ENCODE measurements around the gene ERICH2.

The ERICH2 gene

GRCh38 chr2:170816504-170817092, 46.4 kb downstream of the ERICH2 start, which contains the start of gene GAD1:
TSS of gene GAD1 (plus strand) at chr2:170816887. CDS start at chr2:170818592, 1,705 bp downstream.
- DNase-seq (ENCODE audit: insufficient read length, low spot score) (no peak), FAIRE-seq (peak; percentile 73)

GRCh38 chr2:170817093-170818035, 47.2 kb downstream of the ERICH2 start:
- no peak for FAIRE-seq
- no peak for DNase-seq (ENCODE audit: insufficient read length, low spot score)

- FAIRE-seq (no peak), DNase-seq (ENCODE audit: insufficient read length, low spot score) (no peak)
Measured at GRCh38 chr2:170818036-170818751, 48.0 kb downstream of the ERICH2 start.

- DNase-seq (ENCODE audit: insufficient read length, low spot score): no peak
- FAIRE-seq: no peak
Measured at GRCh38 chr2:170818752-170819470, 48.7 kb downstream of the ERICH2 start.

- FAIRE-seq (no peak), DNase-seq (ENCODE audit: insufficient read length, low spot score) (no peak)
Measured at GRCh38 chr2:170819680-170820664, 49.8 kb downstream of the ERICH2 start.

- FAIRE-seq (peak; percentile 68), DNase-seq (ENCODE audit: insufficient read length, low spot score) (peak; percentile 57)
Measured at GRCh38 chr2:170820757-170821530, 50.8 kb downstream of the ERICH2 start.

GRCh38 chr2:170821531-170822289, 51.5 kb downstream of the ERICH2 start:
- no peak for FAIRE-seq
- no peak for DNase-seq (ENCODE audit: insufficient read length, low spot score)

- DNase-seq (ENCODE audit: insufficient read length, low spot score) (no peak), FAIRE-seq (no peak)
Measured at GRCh38 chr2:170822290-170823087, 52.3 kb downstream of the ERICH2 start.

GRCh38 chr2:170823088-170823897, 53.1 kb downstream of the ERICH2 start:
- no peak for FAIRE-seq
- no peak for DNase-seq (ENCODE audit: insufficient read length, low spot score)

- no peak for DNase-seq (ENCODE audit: insufficient read length, low spot score)
Measured at GRCh38 chr2:170823898-170824215, 53.7 kb downstream of the ERICH2 start.

GRCh38 chr2:170824526-170825015, 54.4 kb downstream of the ERICH2 start:
- DNase-seq (ENCODE audit: insufficient read length, low spot score) (no peak), FAIRE-seq (no peak)

More at GRCh38 chr2:170823898-170824215, 53.7 kb downstream of the ERICH2 start:
- no peak for FAIRE-seq

GRCh38 chr2:170827841-170828532, 57.8 kb downstream of the ERICH2 start:
- FAIRE-seq (no peak), DNase-seq (ENCODE audit: insufficient read length, low spot score) (no peak)

GRCh38 chr2:170828533-170828916, 58.3 kb downstream of the ERICH2 start:
- FAIRE-seq (no peak), DNase-seq (ENCODE audit: insufficient read length, low spot score) (no peak)

GRCh38 chr2:170829036-170829435, 58.9 kb downstream of the ERICH2 start:
- DNase-seq (ENCODE audit: insufficient read length, low spot score) (no peak), FAIRE-seq (no peak)

- no peak for DNase-seq (ENCODE audit: insufficient read length, low spot score)
- no peak for FAIRE-seq
Measured at GRCh38 chr2:170830166-170830565, 60.0 kb downstream of the ERICH2 start.

- no peak for FAIRE-seq
Measured at GRCh38 chr2:170831115-170831514, 60.9 kb downstream of the ERICH2 start.

More at GRCh38 chr2:170831115-170831514, 60.9 kb downstream of the ERICH2 start:
- no peak for DNase-seq (ENCODE audit: insufficient read length, low spot score)

All from GM19239 (cell line).